SU-DHL-6 (cell line): Measurements from ENCODE around the gene ARAF.

Source experiments
- H2AFZ ChIP-seq: fragments of 200-600 bp; sonication (generic); 2 replicates; pipeline ENCODE4 v1.6.1; 2014; ENCODE audit warnings: low read depth, mild to moderate bottlenecking, moderate library complexity, mixed read lengths, antibody characterized with exemption, low read length; ENCODE audit not compliant: severe bottlenecking
- H3F3A ChIP-seq: fragments of 200-600 bp; shearing (Covaris generic); 2 replicates; pipeline ENCODE4 v1.6.0; 2016; ENCODE audit warnings: antibody characterized with exemption, mild to moderate bottlenecking; ENCODE audit not compliant: insufficient read depth
- H3K27ac ChIP-seq: fragments of 200-600 bp; sonication (generic); 2 replicates; pipeline ENCODE4 v1.5.1; 2016; ENCODE audit warnings: low read depth, mild to moderate bottlenecking, low read length, moderate library complexity, mixed read lengths
- H3K27me3 ChIP-seq: fragments of 200-600 bp; sonication (generic), shearing (Covaris generic); 2 replicates; pipeline ENCODE4 v1.6.0; 2014; ENCODE audit warnings: mild to moderate bottlenecking, low read length
- H3K36me3 ChIP-seq: fragments of 200-600 bp; sonication (generic); 2 replicates; pipeline ENCODE4 v1.6.1; 2014; ENCODE audit warnings: mild to moderate bottlenecking, low read length, mixed read lengths
- H3K4me2 ChIP-seq: fragments of 300-600, 200-600 bp; shearing (Covaris generic), sonication (generic); 2 replicates; pipeline ENCODE4 v1.6.0; 2014; ENCODE audit warnings: low read length, low read depth, mild to moderate bottlenecking; ENCODE audit not compliant: poor library complexity, severe bottlenecking
- H3K4me3 ChIP-seq: fragments of 200-600 bp; sonication (generic); 2 replicates; pipeline ENCODE4 v1.5.1; 2014; ENCODE audit warnings: antibody characterized with exemption, low read length, mild to moderate bottlenecking, mixed read lengths; ENCODE audit not compliant: insufficient read depth, poor library complexity, severe bottlenecking
- H3K79me2 ChIP-seq: fragments of 200-600 bp; sonication (generic); 2 replicates; pipeline ENCODE4 v1.6.1; 2014; ENCODE audit warnings: mild to moderate bottlenecking, low read length, moderate library complexity; ENCODE audit not compliant: insufficient read depth
- H3K9ac ChIP-seq: fragments of 200-600 bp; sonication (generic); 2 replicates; pipeline ENCODE4 v1.7.0; 2014; ENCODE audit warnings: mild to moderate bottlenecking, low read length
- H3K9me2 ChIP-seq: fragments of 200-600 bp; sonication (generic); replicated peaks from 2 replicates; pipeline ENCODE4 v1.6.1; 2014; ENCODE audit warnings: low read length; ENCODE audit not compliant: insufficient read depth
- H3K9me3 ChIP-seq: fragments of 200-600 bp; sonication (generic); 2 replicates; pipeline ENCODE4 v1.6.1; 2014; ENCODE audit warnings: low read length, mixed read lengths; ENCODE audit not compliant: insufficient read depth
- H4K20me1 ChIP-seq: fragments of 200-600 bp; sonication (generic); 2 replicates; pipeline ENCODE4 v1.6.1; 2014; ENCODE audit warnings: low read depth, mild to moderate bottlenecking, antibody characterized with exemption, low read length, moderate library complexity, mixed read lengths
- EZH2phosphoT487 ChIP-seq: fragments of 200-600 bp; sonication (generic), shearing (Covaris generic); conservative IDR thresholded peaks from 2 replicates; pipeline ENCODE4 v1.6.1; 2018; ENCODE audit warnings: mild to moderate bottlenecking, antibody characterized with exemption, low read length, moderate library complexity, mixed read lengths
- TF ChIP-seq, protein P1 (sequence below): fragments of 200-600 bp; sonication (generic); IDR thresholded peaks from one replicate; pipeline ENCODE4 v1.5.1; 2017; ENCODE audit warnings: antibody characterized with exemption, mild to moderate bottlenecking, low read length, moderate library complexity; ENCODE audit not compliant: insufficient read depth, poor library complexity, severe bottlenecking

The ARAF gene

GRCh38 chrX:47576021-47576898 is 15.3 kb downstream of the ARAF start:
- Histone ChIP-seq H4K20me1 (no peaks in the 10 kb centered on the region), H3K36me3 (no peaks in the 10 kb centered on the region), H3K4me2 (no peak overlapping the region), H3K9me3 (no peaks in the 10 kb centered on the region), H3K27ac (no peak overlapping the region), H2AFZ (no peak overlapping the region), H3K9me2 (no peaks in the 10 kb centered on the region), H3K9ac (no peak overlapping the region), H3F3A (no peaks in the 10 kb centered on the region), H3K79me2 (no peaks in the 10 kb centered on the region), H3K27me3 (no peaks in the 10 kb centered on the region), H3K4me3 (no peak overlapping the region)
- TF ChIP-seq, protein P1, sequence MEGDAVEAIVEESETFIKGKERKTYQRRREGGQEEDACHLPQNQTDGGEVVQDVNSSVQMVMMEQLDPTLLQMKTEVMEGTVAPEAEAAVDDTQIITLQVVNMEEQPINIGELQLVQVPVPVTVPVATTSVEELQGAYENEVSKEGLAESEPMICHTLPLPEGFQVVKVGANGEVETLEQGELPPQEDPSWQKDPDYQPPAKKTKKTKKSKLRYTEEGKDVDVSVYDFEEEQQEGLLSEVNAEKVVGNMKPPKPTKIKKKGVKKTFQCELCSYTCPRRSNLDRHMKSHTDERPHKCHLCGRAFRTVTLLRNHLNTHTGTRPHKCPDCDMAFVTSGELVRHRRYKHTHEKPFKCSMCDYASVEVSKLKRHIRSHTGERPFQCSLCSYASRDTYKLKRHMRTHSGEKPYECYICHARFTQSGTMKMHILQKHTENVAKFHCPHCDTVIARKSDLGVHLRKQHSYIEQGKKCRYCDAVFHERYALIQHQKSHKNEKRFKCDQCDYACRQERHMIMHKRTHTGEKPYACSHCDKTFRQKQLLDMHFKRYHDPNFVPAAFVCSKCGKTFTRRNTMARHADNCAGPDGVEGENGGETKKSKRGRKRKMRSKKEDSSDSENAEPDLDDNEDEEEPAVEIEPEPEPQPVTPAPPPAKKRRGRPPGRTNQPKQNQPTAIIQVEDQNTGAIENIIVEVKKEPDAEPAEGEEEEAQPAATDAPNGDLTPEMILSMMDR = no peak
- TF ChIP-seq EZH2phosphoT487 = no peak

GRCh38 chrX:47577424-47577823 is 16.4 kb downstream of the ARAF start:
- Histone ChIP-seq H4K20me1 (no peaks in the 10 kb centered on the region), H3K36me3 (no peaks in the 10 kb centered on the region), H2AFZ (no peak overlapping the region), H3K27ac (no peak overlapping the region), H3K27me3 (no peaks in the 10 kb centered on the region), H3K79me2 (no peaks in the 10 kb centered on the region), H3F3A (no peaks in the 10 kb centered on the region), H3K4me2 (no peak overlapping the region), H3K9me3 (no peaks in the 10 kb centered on the region), H3K4me3 (no peak overlapping the region), H3K9me2 (no peaks in the 10 kb centered on the region), H3K9ac (no peak overlapping the region)
- no peak for TF ChIP-seq EZH2phosphoT487
- TF ChIP-seq, protein P1 = no peak

- Histone ChIP-seq H3K79me2 (no peaks in the 10 kb centered on the region), H3K9me3 (no peaks in the 10 kb centered on the region), H3K36me3 (no peaks in the 10 kb centered on the region), H3K9ac (no peak overlapping the region), H3K4me3 (no peak overlapping the region), H2AFZ (no peak overlapping the region), H4K20me1 (no peaks in the 10 kb centered on the region), H3K9me2 (no peaks in the 10 kb centered on the region), H3K27me3 (no peaks in the 10 kb centered on the region), H3K27ac (no peak overlapping the region), H3F3A (no peaks in the 10 kb centered on the region), H3K4me2 (no peak overlapping the region)
- TF ChIP-seq, protein P1 = no peak
- no peak for TF ChIP-seq EZH2phosphoT487
Observed at GRCh38 chrX:47577901-47578300, 16.9 kb downstream of the ARAF start.
